Activated CD8-positive, alpha-beta memory T cell treated with anti-CD3 and anti-CD28 coated beads for 36 hours (primary cell): ENCODE results near the gene CLC. TPM values are rescaled to one million over a fixed set of nuclear protein-coding genes. Genes with fewer than 3 reads are reported as not detected.
"Not testable (repeated sequence)": the region's sequence is repeated elsewhere in the genome, so short reads cannot be mapped to it uniquely, and the experiment has no call there.

Experiments used
- CTCF ChIA-PET: fragments of 350-600 bp; sonication (Branson Sonifier 250); formaldehyde crosslinking; loops from one replicate; lab custom pipeline; 2021; ENCODE audit warnings: antibody characterized with exemption; lab: Charles Lee
- POLR2A ChIA-PET: fragments of 350-600 bp; sonication (Branson Sonifier 250); formaldehyde crosslinking; loops from one replicate; lab custom pipeline; 2021; ENCODE audit warnings: antibody characterized with exemption; lab: Charles Lee
- total RNA-seq, 2 experiments: library from RNA; stranded (reverse); gene quantifications; one replicate each; pipeline ENCODE4 v1.2.3, GENCODE V29; 2021

Gene CLC
- total RNA-seq, 2 experiments from 2014 or later: not detected

- CTCF ChIA-PET: no interaction called here
- POLR2A ChIA-PET: no interaction called here
Measured at GRCh38 chr19:39735688-39736087, 2.1 kb downstream of the CLC start.

- POLR2A ChIA-PET: no interaction called here
Measured at GRCh38 chr19:39733841-39734240, 4.0 kb downstream of the CLC start.

GRCh38 chr19:39731685-39732084 is 6.1 kb downstream of the CLC start:
- POLR2A ChIA-PET: no interaction called here

More at GRCh38 chr19:39733841-39734240, 4.0 kb downstream of the CLC start:
- CTCF ChIA-PET: no interaction called here

GRCh38 chr19:39729594-39729993 is 8.2 kb downstream of the CLC start:
- CTCF ChIA-PET: no interaction called here
- POLR2A ChIA-PET: no interaction called here

More at GRCh38 chr19:39731685-39732084, 6.1 kb downstream of the CLC start:
- CTCF ChIA-PET: no interaction called here

GRCh38 chr19:39728040-39728439 is 9.8 kb downstream of the CLC start:
- CTCF ChIA-PET: no interaction called here
- POLR2A ChIA-PET: no interaction called here

GRCh38 chr19:39727070-39727800 is 10.6 kb downstream of the CLC start:
- ChIA-PET CTCF (no interaction called here), POLR2A (no interaction called here)

GRCh38 chr19:39725995-39726394 is 11.8 kb downstream of the CLC start:
- ChIA-PET CTCF (no interaction called here), POLR2A (no interaction called here)

GRCh38 chr19:39720144-39720543 is 17.7 kb downstream of the CLC start:
- CTCF ChIA-PET: interaction anchor here (0.6 kb wide), 1 partner anchor 47 kb away, joined by 3 read pairs; no protein-coding TSS in a partner anchor
- POLR2A ChIA-PET: not testable (repeated sequence)

GRCh38 chr19:39710333-39710890 is 27.4 kb downstream of the CLC start:
- ChIA-PET CTCF (no interaction called here), POLR2A (no interaction called here)

GRCh38 chr19:39709026-39709872 is 28.6 kb downstream of the CLC start:
- POLR2A ChIA-PET: no interaction called here
- CTCF ChIA-PET: no interaction called here

- POLR2A ChIA-PET: no interaction called here
- CTCF ChIA-PET: no interaction called here
Measured at GRCh38 chr19:39708594-39708993, 29.2 kb downstream of the CLC start.

- POLR2A ChIA-PET: no interaction called here
- CTCF ChIA-PET: interaction anchor here (0.6 to 1.3 kb wide), 2 partner anchors 25 to 173 kb away, joined by 3 read pairs; partner anchors contain the start of gene EID2B
Measured at GRCh38 chr19:39705578-39706188, 32.1 kb downstream of the CLC start.

GRCh38 chr19:39704181-39705044 is 33.4 kb downstream of the CLC start, which contains the start of gene LGALS14:
Gene LGALS14 (plus strand): TSS chr19:39704481. CDS start chr19:39704529, 48 bp downstream.
- CTCF ChIA-PET: interaction anchor here (0.6 to 1.3 kb wide), 3 partner anchors 24 to 171 kb away, joined by 3 read pairs; partner anchors contain the start of gene EID2B
- POLR2A ChIA-PET: no interaction called here

GRCh38 chr19:39701291-39701690 is 36.5 kb downstream of the CLC start:
- POLR2A ChIA-PET: no interaction called here
- CTCF ChIA-PET: interaction anchor here (0.6 to 1.4 kb wide), 3 partner anchors 20 to 48 kb away, joined by 3 read pairs; no protein-coding TSS in a partner anchor

- ChIA-PET POLR2A (no interaction called here), CTCF (no interaction called here)
Measured at GRCh38 chr19:39698535-39698934, 39.3 kb downstream of the CLC start.

GRCh38 chr19:39696387-39696786 is 41.4 kb downstream of the CLC start:
- CTCF ChIA-PET: no interaction called here
- POLR2A ChIA-PET: no interaction called here

GRCh38 chr19:39695759-39696158 is 42.1 kb downstream of the CLC start:
- CTCF ChIA-PET: no interaction called here
- POLR2A ChIA-PET: no interaction called here

- ChIA-PET CTCF (no interaction called here), POLR2A (no interaction called here)
Measured at GRCh38 chr19:39692822-39693221, 45.0 kb downstream of the CLC start.

GRCh38 chr19:39692166-39692565 is 45.7 kb downstream of the CLC start:
- CTCF ChIA-PET: no interaction called here

More at GRCh38 chr19:39692166-39692565, 45.7 kb downstream of the CLC start:
- POLR2A ChIA-PET: no interaction called here
